Vagina (tissue), 2 donors: ENCODE measurements around the gene RHOD.

Experiments
- CTCF ChIP-seq, 3 experiments: fragments of 450-650 bp in 2 of 3; fragments of 200-600 bp in 1 of 3; sonication (generic) in 1 of 3; IDR thresholded peaks; one replicate each; pipeline ENCODE4 v1.5.1; 2017 to 2019; ENCODE audit warnings: antibody characterized with exemption in 3 of 3, mild to moderate bottlenecking in 2 of 3, moderate library complexity in 2 of 3
- POLR2A ChIP-seq, 2 donors: fragments of 450-650 bp; IDR thresholded peaks; one replicate each; pipeline ENCODE4 v1.6.1; 2017; ENCODE audit warnings: antibody characterized with exemption in 2 of 2, mild to moderate bottlenecking in 2 of 2, moderate library complexity in 2 of 2

- TF ChIP-seq CTCF (IDR thresholded peaks at IDR 0.05) (no peak), POLR2A (IDR thresholded peaks at IDR 0.05) (no peak)
Observed at GRCh38 chr11:67116758-67117105, 60.1 kb downstream of the RHOD start.
